ENCODE results near the gene ADCY4.

GRCh38 chr14:24384169-24384568, 49.3 kb upstream of the ADCY4 start:
- TF ChIP-seq GATA2 (IDR thresholded peaks at IDR 0.05; ENCODE audit: low read depth, low read length) (no peak), GATA3 (IDR thresholded peaks at IDR 0.05; ENCODE audit: low read depth, low read length) (no peak)

Data from SH-SY5Y (cell line).